ENCODE data around the gene TP53BP1.

GRCh38 chr15:43463507-43463906 is 29.4 kb downstream of the TP53BP1 start:
- TF ChIP-seq POLR2AphosphoS5 (IDR thresholded peaks at IDR 0.05; ENCODE audit: low read depth, low read length) (no peak), POLR2A (IDR thresholded peaks at IDR 0.05; ENCODE audit: low read depth, low read length) (no peak), TAF1 (IDR thresholded peaks at IDR 0.05; ENCODE audit: borderline replicate concordance, low read depth, low read length) (no peak)
